RKO (cell line): ENCODE data around the gene ZNF726.
A peak's percentile ranks its signal among the peaks of the same experiment; 100 is the strongest.
"Not testable (repeated sequence)": the region's sequence is repeated elsewhere in the genome, so short reads cannot be mapped to it uniquely, and the experiment has no call there.

ENCODE experiments used
- DNase-seq: peaks from one replicate; pipeline ENCODE4 v3.0.0-alpha.2; 2016; ENCODE audit warnings: low spot score

Gene ZNF726

DNA sequence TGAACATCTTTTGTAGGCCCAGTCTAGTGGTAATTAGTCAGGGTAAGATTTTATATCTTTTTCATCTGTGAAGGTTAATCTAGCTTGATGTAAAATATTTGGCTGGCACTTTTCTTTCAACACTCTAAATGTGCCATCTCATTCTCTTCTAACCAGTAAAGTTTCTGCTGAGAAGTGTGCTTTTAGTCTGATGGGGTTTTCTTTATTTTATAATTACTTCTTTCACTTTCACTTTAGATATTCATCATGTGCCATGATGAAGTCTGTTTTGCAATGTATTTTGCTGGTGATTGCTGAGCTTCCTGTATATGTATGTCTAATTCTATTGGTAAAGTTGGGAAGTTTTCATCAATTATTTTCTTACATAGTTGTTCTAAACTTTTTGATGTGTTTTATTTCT lies 31.9 kb downstream of the ZNF726 start:
- DNase-seq = no peak

- no peak for DNase-seq
Observed at GRCh38 chr19:23949611-23950010, 34.9 kb downstream of the ZNF726 start.

GRCh38 chr19:23956051-23956450 lies 41.4 kb downstream of the ZNF726 start:
- no peak for DNase-seq

- peak; percentile 89 for DNase-seq
Observed at GRCh38 chr19:23957660-23958281, 43.1 kb downstream of the ZNF726 start.

- not testable (repeated sequence) for DNase-seq
Observed at GRCh38 chr19:23963396-23963795, 48.7 kb downstream of the ZNF726 start.

DNA sequence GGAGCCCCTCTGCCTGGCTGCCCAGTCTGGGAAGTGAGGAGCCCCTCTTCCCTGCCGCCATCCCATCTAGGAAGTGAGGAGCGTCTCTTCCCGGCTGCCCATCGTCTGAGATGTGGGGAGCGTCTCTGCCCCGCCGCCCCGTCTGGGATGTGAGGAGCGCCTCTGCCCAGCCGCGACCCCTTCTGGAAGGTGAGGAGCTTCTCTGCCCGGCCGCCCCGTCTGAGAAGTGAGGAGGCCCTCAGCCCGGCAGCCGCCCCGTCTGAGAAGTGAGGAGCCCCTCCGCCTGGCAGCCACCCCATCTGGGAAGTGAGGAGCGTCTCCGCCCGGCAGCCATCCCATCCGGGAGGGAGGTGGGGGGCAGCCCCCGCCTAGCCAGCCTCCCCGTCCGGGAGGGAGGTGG lies 49.2 kb downstream of the ZNF726 start:
- not testable (repeated sequence) for DNase-seq

DNA sequence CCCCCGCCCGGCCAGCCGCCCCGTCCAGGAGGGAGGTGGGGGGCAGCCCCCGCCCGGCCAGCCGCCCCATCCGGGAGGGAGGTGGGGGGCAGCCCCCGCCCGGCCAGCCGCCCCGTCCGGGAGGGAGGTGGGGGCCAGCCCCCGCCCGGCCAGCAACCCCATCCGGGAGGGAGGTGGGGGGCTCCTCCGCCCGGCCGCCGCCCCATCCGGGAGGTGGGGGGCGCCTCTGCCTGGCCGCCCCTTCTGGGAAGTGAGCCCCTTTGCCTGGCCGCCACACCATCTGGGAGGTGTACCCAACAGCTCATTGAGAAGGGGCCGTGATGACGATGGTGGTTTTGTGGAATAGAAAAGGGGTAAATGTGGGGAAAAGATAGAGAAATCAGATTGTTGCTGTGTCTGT lies 49.6 kb downstream of the ZNF726 start:
- not testable (repeated sequence) for DNase-seq

DNA sequence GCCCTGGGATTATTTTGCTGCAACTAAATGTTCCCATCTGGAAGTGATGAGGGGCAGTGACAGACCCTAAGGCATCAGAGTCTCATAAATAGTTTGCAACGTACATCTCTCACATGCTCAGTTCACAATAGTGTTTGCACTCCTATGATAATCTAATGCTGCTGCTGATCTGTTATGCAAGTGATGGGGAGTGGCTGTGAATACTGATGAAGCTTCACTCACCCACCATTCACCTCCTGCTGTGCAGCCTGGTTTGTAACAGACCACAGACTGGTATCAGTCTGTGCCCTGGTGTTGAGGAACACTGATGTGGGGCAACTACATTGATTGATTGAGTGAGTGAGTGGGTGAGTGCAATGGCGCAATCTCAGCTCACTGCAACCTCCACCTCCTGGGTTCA lies 54.9 kb downstream of the ZNF726 start:
- DNase-seq = no peak

- no peak for DNase-seq
Observed at GRCh38 chr19:23971598-23971997, 56.9 kb downstream of the ZNF726 start.

- no peak for DNase-seq
Observed at GRCh38 chr19:23972161-23972560, 57.5 kb downstream of the ZNF726 start.

DNA sequence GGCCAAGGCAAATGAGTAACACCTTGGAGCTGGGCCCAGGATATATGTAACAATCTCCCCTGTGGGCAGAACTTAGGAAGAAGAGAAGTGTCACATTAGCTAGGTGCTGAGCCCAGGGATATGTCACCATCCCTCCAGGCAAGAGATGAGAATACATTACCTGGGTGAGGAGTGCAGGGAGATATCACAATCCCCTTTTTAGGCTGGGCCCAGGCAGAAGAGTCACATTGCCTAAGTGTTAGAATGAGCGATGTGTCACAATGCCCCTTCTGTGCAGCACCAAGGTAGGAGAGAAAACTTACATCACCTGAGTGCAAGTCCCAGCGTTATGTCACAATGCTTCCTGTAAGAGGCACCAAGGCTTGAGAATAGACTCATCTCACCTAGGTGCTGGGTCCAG lies 60.3 kb downstream of the ZNF726 start:
- no peak for DNase-seq

DNA sequence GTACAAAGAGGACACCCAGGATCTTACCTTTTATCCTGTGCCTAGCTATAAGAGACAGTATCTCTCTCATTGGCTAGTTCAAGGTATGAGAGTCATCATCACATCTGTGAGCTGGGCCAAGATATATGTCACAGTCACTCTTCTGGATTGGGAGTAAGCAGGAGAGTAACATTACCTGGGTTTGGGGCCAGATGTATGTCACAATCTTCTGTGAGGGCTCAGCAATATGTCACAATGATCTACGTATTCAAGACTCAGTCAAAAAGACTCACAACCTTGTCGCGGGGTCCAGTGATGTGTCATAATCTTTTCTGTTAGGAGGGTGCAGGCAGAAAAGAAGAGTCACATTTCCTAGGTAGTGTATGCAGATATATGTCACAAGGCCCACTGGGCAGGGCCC lies 61.9 kb downstream of the ZNF726 start:
- not testable (repeated sequence) for DNase-seq

DNA sequence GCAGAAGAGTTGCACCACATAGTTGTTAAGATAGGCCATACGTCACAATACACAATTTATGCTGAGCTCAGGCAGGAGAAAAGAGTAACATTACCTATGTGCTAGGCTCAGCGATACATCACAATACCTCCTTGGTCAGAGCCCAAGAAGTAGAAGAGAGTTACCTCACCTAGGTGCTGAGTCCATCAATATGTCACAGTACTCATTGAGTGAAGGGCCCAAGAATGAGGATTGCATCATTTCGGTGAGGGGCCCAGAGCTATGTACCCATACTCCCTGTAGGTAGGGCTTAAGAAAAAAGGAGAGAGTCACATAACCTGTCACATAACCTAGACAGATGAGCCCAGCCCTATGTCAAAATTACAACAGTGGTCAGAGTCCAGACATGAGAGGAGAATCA lies 62.6 kb downstream of the ZNF726 start:
- DNase-seq = not testable (repeated sequence)

DNA sequence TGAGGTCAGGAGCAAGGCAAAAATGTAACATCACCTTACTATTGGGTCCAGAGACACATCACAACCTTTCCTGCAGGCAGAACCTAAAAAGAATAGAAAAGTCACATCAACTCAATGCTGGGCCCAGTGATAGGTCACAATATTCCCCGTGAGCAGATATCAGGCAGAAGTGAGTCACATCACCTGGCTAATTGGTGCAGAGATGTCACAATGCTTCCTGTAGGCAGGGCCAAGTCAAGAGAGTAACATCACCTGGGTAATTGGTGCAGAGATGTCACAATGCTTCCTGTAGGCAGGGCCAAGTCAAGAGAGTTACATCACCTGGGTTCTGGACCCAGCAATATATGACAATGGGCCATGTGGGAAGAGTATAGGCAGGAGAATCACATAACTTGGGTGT lies 63.4 kb downstream of the ZNF726 start:
- DNase-seq = no peak

DNA sequence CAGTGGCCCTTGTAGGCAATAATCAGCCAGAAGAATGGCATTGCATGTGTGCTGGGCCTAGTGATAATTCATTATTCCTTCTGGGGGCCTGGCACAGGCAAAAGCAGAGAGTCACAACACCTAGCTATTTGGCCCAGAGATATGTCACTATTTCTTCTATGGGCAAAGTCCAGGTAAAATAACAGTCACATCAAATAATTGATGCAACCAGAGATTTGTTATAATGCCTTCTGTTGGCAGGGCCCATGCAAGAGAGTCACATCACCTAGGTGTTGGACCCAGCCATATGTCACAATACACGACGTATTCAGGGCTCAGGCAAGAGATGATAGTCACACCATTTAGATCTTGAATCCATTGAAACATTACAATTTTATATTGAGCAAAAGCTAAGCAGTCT lies 66.1 kb downstream of the ZNF726 start:
- no peak for DNase-seq

GRCh38 chr19:23981863-23982262 lies 67.2 kb downstream of the ZNF726 start:
- no peak for DNase-seq

GRCh38 chr19:23983406-23983805 lies 68.7 kb downstream of the ZNF726 start:
- no peak for DNase-seq
